ENCODE data around the gene FXYD4.
"Not testable (repeated sequence)": the region's sequence is repeated elsewhere in the genome, so short reads cannot be mapped to it uniquely, and the experiment has no call there.

GRCh38 chr10:43330049-43330823, 41.2 kb upstream of the FXYD4 start:
- TF ChIP-seq CTCF, POLR2A (IDR thresholded peaks at IDR 0.05): not testable (repeated sequence)
